Skeletal muscle cell (primary cell): ENCODE data around the gene CCDC34.
"Not testable (repeated sequence)": the region's sequence is repeated elsewhere in the genome, so short reads cannot be mapped to it uniquely, and the experiment has no call there.

Experiments
- DNase-seq: peaks from one replicate; pipeline ENCODE4 v3.0.0-alpha.2; 2010; ENCODE audit warnings: low read depth
- H3K4me3 ChIP-seq: 2 replicates; pipeline ENCODE4 v1.5.1; 2011; ENCODE audit warnings: low read depth, mild to moderate bottlenecking, control low read depth, low read length, moderate library complexity

The CCDC34 gene

GRCh38 chr11:27334764-27335163, 28.3 kb downstream of the CCDC34 start:
- not testable (repeated sequence) for H3K4me3 ChIP-seq, DNase-seq

GRCh38 chr11:27331981-27332380, 31.0 kb downstream of the CCDC34 start:
- no peak overlapping the region for H3K4me3 ChIP-seq
- no peak for DNase-seq

- no peak overlapping the region for H3K4me3 ChIP-seq
- no peak for DNase-seq
Measured at GRCh38 chr11:27330633-27331270, 32.3 kb downstream of the CCDC34 start.

GRCh38 chr11:27329867-27330632, 33.0 kb downstream of the CCDC34 start:
- no peak for DNase-seq
- H3K4me3 ChIP-seq, result no peak overlapping the region

GRCh38 chr11:27328614-27329013, 34.4 kb downstream of the CCDC34 start:
- no peak for DNase-seq
- no peak overlapping the region for H3K4me3 ChIP-seq

GRCh38 chr11:27327064-27327463, 36.0 kb downstream of the CCDC34 start:
- not testable (repeated sequence) for H3K4me3 ChIP-seq, DNase-seq

GRCh38 chr11:27322196-27322595, 40.8 kb downstream of the CCDC34 start:
- H3K4me3 ChIP-seq, DNase-seq: not testable (repeated sequence)

GRCh38 chr11:27321340-27321739, 41.7 kb downstream of the CCDC34 start:
- DNase-seq, H3K4me3 ChIP-seq: not testable (repeated sequence)

- no peak overlapping the region for H3K4me3 ChIP-seq
- DNase-seq, result no peak
Measured at GRCh38 chr11:27319072-27319471, 43.9 kb downstream of the CCDC34 start.

- no peak for DNase-seq
Measured at GRCh38 chr11:27317751-27318150, 45.3 kb downstream of the CCDC34 start.

GRCh38 chr11:27315836-27316235, 47.2 kb downstream of the CCDC34 start:
- no peak for DNase-seq

More at GRCh38 chr11:27317751-27318150, 45.3 kb downstream of the CCDC34 start:
- no peak overlapping the region for H3K4me3 ChIP-seq

GRCh38 chr11:27313157-27313821, 49.7 kb downstream of the CCDC34 start:
- no peak overlapping the region for H3K4me3 ChIP-seq
- DNase-seq, result no peak

More at GRCh38 chr11:27315836-27316235, 47.2 kb downstream of the CCDC34 start:
- no peak overlapping the region for H3K4me3 ChIP-seq

GRCh38 chr11:27312110-27312509, 50.9 kb downstream of the CCDC34 start:
- H3K4me3 ChIP-seq, result no peak overlapping the region
- no peak for DNase-seq

- no peak overlapping the region for H3K4me3 ChIP-seq
- DNase-seq, result no peak
Measured at GRCh38 chr11:27310707-27311106, 52.3 kb downstream of the CCDC34 start.

- no peak overlapping the region for H3K4me3 ChIP-seq
- DNase-seq, result no peak
Measured at GRCh38 chr11:27310182-27310581, 52.8 kb downstream of the CCDC34 start.

- DNase-seq, result no peak
Measured at GRCh38 chr11:27309046-27309445, 54.0 kb downstream of the CCDC34 start.

GRCh38 chr11:27307232-27307631, 55.8 kb downstream of the CCDC34 start:
- no peak overlapping the region for H3K4me3 ChIP-seq
- no peak for DNase-seq

More at GRCh38 chr11:27309046-27309445, 54.0 kb downstream of the CCDC34 start:
- no peak overlapping the region for H3K4me3 ChIP-seq

GRCh38 chr11:27305751-27306150, 57.3 kb downstream of the CCDC34 start:
- no peak overlapping the region for H3K4me3 ChIP-seq

GRCh38 chr11:27304514-27304913, 58.5 kb downstream of the CCDC34 start:
- DNase-seq, result no peak
- H3K4me3 ChIP-seq, result no peak overlapping the region

More at GRCh38 chr11:27305751-27306150, 57.3 kb downstream of the CCDC34 start:
- no peak for DNase-seq

GRCh38 chr11:27303903-27304302, 59.1 kb downstream of the CCDC34 start:
- no peak for DNase-seq

More at GRCh38 chr11:27303903-27304302, 59.1 kb downstream of the CCDC34 start:
- H3K4me3 ChIP-seq, result no peak overlapping the region
